Parathyroid adenoma (tissue), 2 donors: Measurements from ENCODE around the gene ZXDC.

Experiments
- H2AFZ ChIP-seq: fragments of 300-600 bp; sonication (generic); one replicate; pipeline ENCODE4 v1.7.0; 2017; ENCODE audit warnings: antibody characterized with exemption, mild to moderate bottlenecking
- H3K27ac ChIP-seq: fragments of 300-600 bp; sonication (generic); one replicate; pipeline ENCODE4 v1.7.0; 2017
- H3K27me3 ChIP-seq: fragments of 300-600 bp; sonication (generic); one replicate; pipeline ENCODE4 v1.7.0; 2017; ENCODE audit warnings: low read length; ENCODE audit not compliant: control insufficient read depth, insufficient read depth
- H3K36me3 ChIP-seq: fragments of 300-600 bp; sonication (generic); one replicate; pipeline ENCODE4 v1.7.0; 2017; ENCODE audit warnings: low read length; ENCODE audit not compliant: control insufficient read depth, insufficient read depth
- H3K4me1 ChIP-seq: fragments of 300-600 bp; sonication (generic); one replicate; pipeline ENCODE4 v1.7.0; 2017; ENCODE audit warnings: control low read depth
- H3K4me2 ChIP-seq: fragments of 300-600 bp; sonication (generic); one replicate; pipeline ENCODE4 v1.7.0; 2017; ENCODE audit warnings: low read length
- H3K4me3 ChIP-seq: fragments of 300-600 bp; sonication (generic); one replicate; pipeline ENCODE4 v1.7.0; 2017; ENCODE audit warnings: low read depth, low read length
- H3K79me2 ChIP-seq: fragments of 300-600 bp; sonication (generic); one replicate; pipeline ENCODE4 v1.7.0; 2017; ENCODE audit warnings: control low read depth
- H3K9ac ChIP-seq: fragments of 300-600 bp; sonication (generic); one replicate; pipeline ENCODE4 v1.7.0; 2017; ENCODE audit warnings: mild to moderate bottlenecking
- H3K9me3 ChIP-seq: fragments of 300-600 bp; sonication (generic); one replicate; pipeline ENCODE4 v1.7.0; 2017; ENCODE audit warnings: low read length; ENCODE audit not compliant: control insufficient read depth
- CTCF ChIP-seq: fragments of 300-600 bp; sonication (generic); IDR thresholded peaks from one replicate; pipeline ENCODE4 v1.7.0; 2017; ENCODE audit warnings: antibody characterized with exemption, mild to moderate bottlenecking
- donor health status: primary hyperparathyroidism.

ZXDC gene

GRCh38 chr3:126401611-126402160, 74.0 kb downstream of the ZXDC start:
- no peaks in the 10 kb centered on the region for H3K9me3 ChIP-seq
- no peaks in the 10 kb centered on the region for H3K27me3 ChIP-seq
- H3K36me3 ChIP-seq = no peaks in the 10 kb centered on the region
- no peak overlapping the region for H3K4me2 ChIP-seq
- H3K4me1 ChIP-seq = no peaks in the 10 kb centered on the region
- no peak overlapping the region for H3K4me3 ChIP-seq
- no peak overlapping the region for H3K9ac ChIP-seq
- no peak overlapping the region for H3K27ac ChIP-seq
- no peaks in the 10 kb centered on the region for H3K79me2 ChIP-seq
- H2AFZ ChIP-seq = no peak overlapping the region
- no peak for TF ChIP-seq CTCF

GRCh38 chr3:126399756-126400155, 75.9 kb downstream of the ZXDC start:
- Histone ChIP-seq H3K9me3 (no peaks in the 10 kb centered on the region), H3K27ac (no peak overlapping the region), H3K36me3 (no peaks in the 10 kb centered on the region), H3K9ac (no peak overlapping the region), H3K27me3 (no peaks in the 10 kb centered on the region), H3K4me1 (peaks cover under 1% of the 10 kb centered on the region), H3K4me2 (no peak overlapping the region), H2AFZ (no peak overlapping the region), H3K4me3 (no peak overlapping the region), H3K79me2 (no peaks in the 10 kb centered on the region)
- TF ChIP-seq CTCF = no peak

GRCh38 chr3:126399351-126399735, 76.3 kb downstream of the ZXDC start:
- no peak overlapping the region for H3K27ac ChIP-seq
- no peak for TF ChIP-seq CTCF
- H3K36me3 ChIP-seq = no peaks in the 10 kb centered on the region
- peaks cover 4% of the 10 kb centered on the region for H3K4me1 ChIP-seq
- no peak overlapping the region for H3K9ac ChIP-seq
- no peaks in the 10 kb centered on the region for H3K27me3 ChIP-seq
- H3K9me3 ChIP-seq = no peaks in the 10 kb centered on the region
- H3K4me2 ChIP-seq = no peak overlapping the region
- no peaks in the 10 kb centered on the region for H3K79me2 ChIP-seq
- H3K4me3 ChIP-seq = no peak overlapping the region
- no peak overlapping the region for H2AFZ ChIP-seq

DNA sequence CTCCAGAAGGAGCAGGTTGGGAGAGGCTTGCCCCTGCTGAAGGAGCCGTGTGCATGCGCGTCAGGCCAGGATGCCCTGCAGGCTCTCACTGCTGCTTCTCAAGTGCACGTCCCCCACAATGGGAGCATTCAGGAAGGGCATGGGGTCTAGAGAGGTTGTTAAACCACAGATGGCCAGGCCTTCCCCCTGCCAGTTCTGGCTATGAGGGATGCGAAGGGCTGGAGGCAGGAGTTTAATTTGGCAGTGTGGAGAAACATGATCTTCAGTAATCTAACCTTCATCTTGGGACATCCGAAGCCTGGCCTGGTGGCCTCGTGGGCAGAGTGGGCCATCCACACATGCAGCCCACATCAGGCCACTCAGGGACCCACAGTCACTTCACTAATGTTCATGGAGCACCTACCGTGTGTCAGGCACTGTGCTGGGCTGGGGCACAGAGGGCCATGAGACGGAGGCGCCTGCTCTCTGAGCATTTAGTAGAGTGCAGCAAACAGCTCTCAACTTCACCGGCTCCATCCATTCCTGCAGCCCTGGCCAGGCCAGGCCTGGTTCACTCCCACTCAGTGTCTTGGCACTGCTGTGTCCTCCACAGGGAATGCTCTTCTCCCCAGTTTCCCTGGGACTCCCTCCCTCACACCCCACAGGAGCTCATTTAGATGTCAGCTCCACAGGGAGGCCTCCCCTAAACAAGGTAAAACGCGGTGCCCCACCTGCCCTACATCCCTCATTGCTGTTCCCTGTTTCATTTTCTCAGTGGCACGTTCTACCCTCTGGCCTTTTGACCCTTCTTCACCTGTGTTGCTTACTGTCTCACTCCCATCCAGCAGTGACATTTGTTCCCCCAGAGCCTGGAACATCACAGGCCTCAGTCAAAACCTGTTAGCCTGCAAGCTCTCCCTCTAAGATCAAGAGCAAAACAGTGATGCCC, 77.0 kb downstream of the ZXDC start:
- no peak for TF ChIP-seq CTCF

More for the DNA sequence above, 77.0 kb downstream of the ZXDC start:
- H2AFZ ChIP-seq = no peak overlapping the region
- H3K27ac ChIP-seq = no peak overlapping the region
- no peaks in the 10 kb centered on the region for H3K36me3 ChIP-seq
- no peak overlapping the region for H3K9ac ChIP-seq
- H3K9me3 ChIP-seq = no peaks in the 10 kb centered on the region
- H3K79me2 ChIP-seq = no peaks in the 10 kb centered on the region
- peaks cover 4% of the 10 kb centered on the region for H3K4me1 ChIP-seq
- no peak overlapping the region for H3K4me3 ChIP-seq
- no peak overlapping the region for H3K4me2 ChIP-seq
- H3K27me3 ChIP-seq = no peaks in the 10 kb centered on the region
